HEK293 (cell line): Measurements from ENCODE around the gene CDYL2.

Experiments
- CTCF ChIA-PET: fragments of 350-600 bp; formaldehyde crosslinking; extraction: SDS; loops from one replicate; lab custom pipeline; 2021; ENCODE audit warnings: antibody characterized with exemption; lab: Yijun Ruan, JAX
- POLR2A ChIA-PET: fragments of 300-600 bp; formaldehyde crosslinking; extraction: SDS; loops from one replicate; lab custom pipeline; 2020; ENCODE audit warnings: antibody characterized with exemption, inconsistent platforms; lab: Yijun Ruan, JAX
- H3K27ac ChIP-seq: fragments of 200-500 bp; sonication (Bioruptor generic); 2 replicates; pipeline ENCODE4 v1.5.1; 2014; ENCODE audit warnings: low read depth, low read length, control low read depth, inconsistent platforms; ENCODE audit errors: extremely low read depth
- H3K36me3 ChIP-seq, 2 experiments: fragments of 200-500 bp in 1 of 2; sonication (Bioruptor generic) in 1 of 2; 1 replicate in 1 of 2; 2 replicates in 1 of 2; pipeline ENCODE4 v1.5.1; 2014 to 2017; ENCODE audit warnings: inconsistent platforms in 2 of 2, low read length in 2 of 2; ENCODE audit not compliant: control insufficient read depth in 2 of 2, insufficient read depth in 1 of 2
- H3K4me1 ChIP-seq: fragments of 200-500 bp; sonication (Bioruptor generic); 2 replicates; pipeline ENCODE4 v1.5.1; 2014; ENCODE audit warnings: mild to moderate bottlenecking, low read length, inconsistent platforms; ENCODE audit not compliant: control insufficient read depth, insufficient read depth
- H3K4me3 ChIP-seq: 2 replicates; pipeline ENCODE4 v1.5.1; 2011; ENCODE audit warnings: low read depth, mild to moderate bottlenecking, control low read depth, low read length, moderate library complexity
- H3K9me3 ChIP-seq: fragments of 200-500 bp; sonication (Bioruptor generic); 2 replicates; pipeline ENCODE4 v1.5.1; 2014; ENCODE audit warnings: low read depth, low read length, inconsistent platforms; ENCODE audit not compliant: control insufficient read depth, insufficient read depth
- CTCF ChIP-seq: fragments of 450-650 bp; formaldehyde crosslinking; IDR thresholded peaks from 2 replicates; pipeline ENCODE4 v1.5.1; 2016; ENCODE audit warnings: missing biosample characterization, missing genetic modification characterization
- HOXC10 ChIP-seq: sonication (generic); formaldehyde crosslinking; IDR thresholded peaks from 2 replicates; pipeline ENCODE4 v1.8.1; 2023; ENCODE audit warnings: mild to moderate bottlenecking, missing genetic modification reagents
- KLF10 ChIP-seq: fragments of 450-650 bp; IDR thresholded peaks from 2 replicates; pipeline ENCODE4 v1.5.1; 2018; ENCODE audit warnings: missing biosample characterization, mild to moderate bottlenecking, missing genetic modification characterization
- RBAK ChIP-seq: fragments of 450-650 bp; formaldehyde crosslinking; IDR thresholded peaks from 2 replicates; pipeline ENCODE4 v1.5.1; 2016; ENCODE audit warnings: missing biosample characterization, missing genetic modification characterization
- ZBTB26 ChIP-seq: fragments of 450-650 bp; formaldehyde crosslinking; optimal IDR thresholded peaks from 2 replicates; pipeline ENCODE3; 2016; ENCODE audit warnings: missing biosample characterization, mild to moderate bottlenecking, missing genetic modification characterization
- ZNF19 ChIP-seq: fragments of 450-650 bp; formaldehyde crosslinking; IDR thresholded peaks from 2 replicates; pipeline ENCODE4; 2016; ENCODE audit warnings: missing biosample characterization, missing genetic modification characterization, low read depth
- ZNF280D ChIP-seq: fragments of 450-650 bp; formaldehyde crosslinking; IDR thresholded peaks from 2 replicates; pipeline ENCODE4 v1.5.1; 2016; ENCODE audit warnings: missing biosample characterization, missing genetic modification characterization
- ZNF324 ChIP-seq: fragments of 450-650 bp; formaldehyde crosslinking; IDR thresholded peaks from 2 replicates; pipeline ENCODE4 v1.5.1; 2016; ENCODE audit warnings: missing biosample characterization, missing genetic modification characterization
- ZNF335 ChIP-seq: fragments of 450-650 bp; formaldehyde crosslinking; conservative IDR thresholded peaks from 2 replicates; pipeline ENCODE4 v1.5.1; 2016; ENCODE audit warnings: missing biosample characterization, missing genetic modification characterization
- ZNF391 ChIP-seq: fragments of 450-650 bp; formaldehyde crosslinking; IDR thresholded peaks from 2 replicates; pipeline ENCODE4 v1.5.1; 2016; ENCODE audit warnings: low read depth, missing biosample characterization, missing genetic modification characterization, borderline replicate concordance
- ZNF416 ChIP-seq: fragments of 450-650 bp; formaldehyde crosslinking; IDR thresholded peaks from 2 replicates; pipeline ENCODE4 v1.5.1; 2016; ENCODE audit warnings: missing biosample characterization, missing genetic modification characterization
- ZNF510 ChIP-seq: fragments of 450-650 bp; formaldehyde crosslinking; IDR thresholded peaks from 2 replicates; pipeline ENCODE4 v1.5.1; 2018; ENCODE audit warnings: mild to moderate bottlenecking, missing genetic modification characterization, missing biosample characterization; ENCODE audit not compliant: insufficient replicate concordance
- ZNF639 ChIP-seq: fragments of 450-650 bp; formaldehyde crosslinking; IDR thresholded peaks from 2 replicates; pipeline ENCODE4 v1.5.1; 2016; ENCODE audit warnings: missing biosample characterization, missing genetic modification characterization
- ZSCAN18 ChIP-seq: fragments of 450-650 bp; formaldehyde crosslinking; IDR thresholded peaks from 2 replicates; pipeline ENCODE4 v1.5.1; 2016; ENCODE audit warnings: missing biosample characterization, missing genetic modification characterization
- TF ChIP-seq, protein P1 (sequence below): fragments of 450-650 bp; formaldehyde crosslinking; IDR thresholded peaks from 2 replicates; pipeline ENCODE4 v1.5.1; 2017; ENCODE audit warnings: missing biosample characterization, missing genetic modification characterization
- TF ChIP-seq, protein P2 (sequence below): fragments of 450-650 bp; formaldehyde crosslinking; IDR thresholded peaks from 2 replicates; pipeline ENCODE4; 2016; ENCODE audit warnings: missing biosample characterization, missing genetic modification characterization

Gene CDYL2

DNA sequence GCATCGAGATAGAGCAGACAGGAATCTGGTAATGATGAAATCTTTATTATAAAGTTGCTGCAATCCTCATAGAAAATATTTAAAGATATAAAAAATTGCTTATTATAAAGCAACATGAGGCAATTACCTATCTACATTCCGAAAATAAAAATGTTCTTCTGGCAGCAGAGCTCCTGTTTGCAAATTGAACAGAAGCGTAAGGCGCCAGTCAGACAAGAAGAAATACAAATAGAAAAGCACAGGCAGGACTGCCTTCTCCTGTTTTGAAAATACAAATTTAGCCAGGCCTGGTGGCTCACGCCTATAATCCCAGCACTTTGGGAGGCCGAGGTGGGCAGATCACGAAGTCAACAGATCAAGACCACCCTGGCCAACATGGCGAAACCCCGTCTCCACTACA lies 95.6 kb downstream of the CDYL2 start (continued):
- TF ChIP-seq ZNF391 (tag by site-specific recombination) (no peak), ZNF510 (no peak), ZNF19 (tag by site-specific recombination) (no peak), ZNF324 (tag by site-specific recombination) (no peak), ZBTB26 (no peak), ZNF416 (tag by site-specific recombination) (no peak), KLF10 (tag by site-specific recombination) (no peak), HOXC10 (CRISPR knock-in tag) (no peak), RBAK (no peak), ZNF639 (tag by site-specific recombination) (no peak), CTCF (tag by site-specific recombination) (no peak)
- TF ChIP-seq, protein P1, sequence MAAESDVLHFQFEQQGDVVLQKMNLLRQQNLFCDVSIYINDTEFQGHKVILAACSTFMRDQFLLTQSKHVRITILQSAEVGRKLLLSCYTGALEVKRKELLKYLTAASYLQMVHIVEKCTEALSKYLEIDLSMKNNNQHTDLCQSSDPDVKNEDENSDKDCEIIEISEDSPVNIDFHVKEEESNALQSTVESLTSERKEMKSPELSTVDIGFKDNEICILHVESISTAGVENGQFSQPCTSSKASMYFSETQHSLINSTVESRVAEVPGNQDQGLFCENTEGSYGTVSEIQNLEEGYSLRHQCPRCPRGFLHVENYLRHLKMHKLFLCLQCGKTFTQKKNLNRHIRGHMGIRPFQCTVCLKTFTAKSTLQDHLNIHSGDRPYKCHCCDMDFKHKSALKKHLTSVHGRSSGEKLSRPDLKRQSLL (tag by site-specific recombination) = no peak
- TF ChIP-seq, protein P2, sequence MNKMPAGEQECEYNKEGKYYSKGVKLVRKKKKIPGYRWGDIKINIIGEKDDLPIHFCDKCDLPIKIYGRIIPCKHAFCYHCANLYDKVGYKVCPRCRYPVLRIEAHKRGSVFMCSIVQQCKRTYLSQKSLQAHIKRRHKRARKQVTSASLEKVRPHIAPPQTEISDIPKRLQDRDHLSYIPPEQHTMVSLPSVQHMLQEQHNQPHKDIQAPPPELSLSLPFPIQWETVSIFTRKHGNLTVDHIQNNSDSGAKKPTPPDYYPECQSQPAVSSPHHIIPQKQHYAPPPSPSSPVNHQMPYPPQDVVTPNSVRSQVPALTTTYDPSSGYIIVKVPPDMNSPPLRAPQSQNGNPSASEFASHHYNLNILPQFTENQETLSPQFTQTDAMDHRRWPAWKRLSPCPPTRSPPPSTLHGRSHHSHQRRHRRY (tag by site-specific recombination) = no peak

GRCh38 chr16:80707686-80708085 lies 96.7 kb downstream of the CDYL2 start:
- ChIA-PET POLR2A (no interaction called here), CTCF (no interaction called here)
- peaks cover 4% of the 10 kb centered on the region; the same call in 1 of the 2 replicates for H3K4me1 ChIP-seq
- no peak overlapping the region for H3K27ac ChIP-seq
- H3K9me3 ChIP-seq = no peaks in the 10 kb centered on the region
- no peak overlapping the region for H3K4me3 ChIP-seq
- H3K36me3 ChIP-seq = no peaks in the 10 kb centered on the region
- TF ChIP-seq ZNF335 = no peak
- no peak for TF ChIP-seq ZNF280D (tag by site-specific recombination)
- TF ChIP-seq ZSCAN18 (tag by site-specific recombination) = no peak
